PFSK-1 (cell line): ENCODE measurements around the gene TMEM54.

Source experiments
- FOXP2 ChIP-seq: optimal IDR thresholded peaks from 2 replicates; pipeline ENCODE3; 2011; ENCODE audit warnings: borderline replicate concordance, control low read depth, inconsistent platforms; ENCODE audit not compliant: insufficient read depth; ENCODE audit errors: extremely low read length, extremely low read depth
- POLR2AphosphoS5 ChIP-seq: IDR thresholded peaks from 2 replicates; pipeline ENCODE4 v1.6.1; 2012; ENCODE audit warnings: low read depth, mild to moderate bottlenecking, control low read depth, low read length, moderate library complexity
- SIN3A ChIP-seq: IDR thresholded peaks from 2 replicates; pipeline ENCODE4 v1.6.1; 2012; ENCODE audit warnings: mild to moderate bottlenecking, low read length, moderate library complexity, borderline replicate concordance; ENCODE audit not compliant: insufficient read depth
- TAF1 ChIP-seq: IDR thresholded peaks from 2 replicates; pipeline ENCODE4 v1.6.1; 2012; ENCODE audit warnings: low read length, control low read depth, borderline replicate concordance; ENCODE audit not compliant: insufficient read depth
- TF ChIP-seq, protein P1 (sequence below), 2 experiments: IDR thresholded peaks; 2 replicates each; pipeline versions ENCODE4 v1.6.1 to v1.8.0; 2011 to 2012; ENCODE audit warnings: low read depth in 2 of 2, low read length in 2 of 2, control low read depth in 1 of 2, inconsistent platforms in 1 of 2, mild to moderate bottlenecking in 1 of 2, moderate library complexity in 1 of 2; ENCODE audit not compliant: insufficient read depth in 1 of 2

The TMEM54 gene

DNA sequence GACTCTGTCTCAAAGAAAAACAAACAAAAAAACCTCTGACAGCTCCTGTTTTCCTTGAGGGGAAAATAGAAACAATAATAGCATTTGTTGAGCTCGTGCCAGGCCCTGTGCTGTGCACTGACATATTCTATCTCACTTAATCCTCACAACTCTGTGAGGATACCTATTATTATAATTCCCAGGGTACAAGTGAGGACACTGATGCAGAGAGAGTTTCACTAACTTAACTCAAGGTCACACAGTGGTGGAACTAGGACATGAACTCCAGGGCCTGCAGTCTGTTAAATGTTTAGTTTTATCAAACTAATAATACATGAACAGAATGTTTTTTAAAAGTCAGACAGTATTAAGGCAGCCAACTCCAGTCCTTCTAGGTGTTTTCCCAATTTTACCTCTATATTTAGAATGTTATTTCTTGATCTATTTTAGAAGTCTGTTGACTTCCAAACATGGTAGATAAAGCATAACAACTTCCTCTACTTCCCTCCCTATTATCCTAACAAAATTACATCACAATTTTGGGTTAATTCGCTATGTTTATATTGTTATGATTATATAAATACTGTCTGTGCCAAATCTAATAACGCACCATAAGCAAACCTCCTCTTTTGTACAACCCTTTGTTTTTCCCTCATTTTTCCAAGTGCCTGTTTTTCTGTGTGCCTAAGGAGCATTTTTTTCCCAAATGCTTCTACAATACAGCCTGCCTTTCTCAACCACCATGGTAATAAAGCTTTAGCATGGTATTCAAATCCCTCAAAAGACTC is 35.4 kb downstream of the TMEM54 start:
- TF ChIP-seq FOXP2: no peak
- TF ChIP-seq SIN3A: no peak
- no peak for TF ChIP-seq TAF1
- TF ChIP-seq, protein P1, sequence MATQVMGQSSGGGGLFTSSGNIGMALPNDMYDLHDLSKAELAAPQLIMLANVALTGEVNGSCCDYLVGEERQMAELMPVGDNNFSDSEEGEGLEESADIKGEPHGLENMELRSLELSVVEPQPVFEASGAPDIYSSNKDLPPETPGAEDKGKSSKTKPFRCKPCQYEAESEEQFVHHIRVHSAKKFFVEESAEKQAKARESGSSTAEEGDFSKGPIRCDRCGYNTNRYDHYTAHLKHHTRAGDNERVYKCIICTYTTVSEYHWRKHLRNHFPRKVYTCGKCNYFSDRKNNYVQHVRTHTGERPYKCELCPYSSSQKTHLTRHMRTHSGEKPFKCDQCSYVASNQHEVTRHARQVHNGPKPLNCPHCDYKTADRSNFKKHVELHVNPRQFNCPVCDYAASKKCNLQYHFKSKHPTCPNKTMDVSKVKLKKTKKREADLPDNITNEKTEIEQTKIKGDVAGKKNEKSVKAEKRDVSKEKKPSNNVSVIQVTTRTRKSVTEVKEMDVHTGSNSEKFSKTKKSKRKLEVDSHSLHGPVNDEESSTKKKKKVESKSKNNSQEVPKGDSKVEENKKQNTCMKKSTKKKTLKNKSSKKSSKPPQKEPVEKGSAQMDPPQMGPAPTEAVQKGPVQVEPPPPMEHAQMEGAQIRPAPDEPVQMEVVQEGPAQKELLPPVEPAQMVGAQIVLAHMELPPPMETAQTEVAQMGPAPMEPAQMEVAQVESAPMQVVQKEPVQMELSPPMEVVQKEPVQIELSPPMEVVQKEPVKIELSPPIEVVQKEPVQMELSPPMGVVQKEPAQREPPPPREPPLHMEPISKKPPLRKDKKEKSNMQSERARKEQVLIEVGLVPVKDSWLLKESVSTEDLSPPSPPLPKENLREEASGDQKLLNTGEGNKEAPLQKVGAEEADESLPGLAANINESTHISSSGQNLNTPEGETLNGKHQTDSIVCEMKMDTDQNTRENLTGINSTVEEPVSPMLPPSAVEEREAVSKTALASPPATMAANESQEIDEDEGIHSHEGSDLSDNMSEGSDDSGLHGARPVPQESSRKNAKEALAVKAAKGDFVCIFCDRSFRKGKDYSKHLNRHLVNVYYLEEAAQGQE (IDR thresholded peaks at IDR 0.05; ENCODE audit: insufficient read depth in 1 of 2, low read depth in 2 of 2, low read length in 2 of 2): no peak
- TF ChIP-seq POLR2AphosphoS5: no peak

GRCh38 chr1:32864375-32865019 is 36.7 kb downstream of the TMEM54 start:
- TF ChIP-seq, protein P1 (IDR thresholded peaks at IDR 0.05; ENCODE audit: insufficient read depth in 1 of 2, low read depth in 2 of 2, low read length in 2 of 2): no peak
- TF ChIP-seq FOXP2: no peak

GRCh38 chr1:32863881-32864245 is 37.3 kb downstream of the TMEM54 start:
- TF ChIP-seq POLR2AphosphoS5 (no peak), FOXP2 (no peak)

DNA sequence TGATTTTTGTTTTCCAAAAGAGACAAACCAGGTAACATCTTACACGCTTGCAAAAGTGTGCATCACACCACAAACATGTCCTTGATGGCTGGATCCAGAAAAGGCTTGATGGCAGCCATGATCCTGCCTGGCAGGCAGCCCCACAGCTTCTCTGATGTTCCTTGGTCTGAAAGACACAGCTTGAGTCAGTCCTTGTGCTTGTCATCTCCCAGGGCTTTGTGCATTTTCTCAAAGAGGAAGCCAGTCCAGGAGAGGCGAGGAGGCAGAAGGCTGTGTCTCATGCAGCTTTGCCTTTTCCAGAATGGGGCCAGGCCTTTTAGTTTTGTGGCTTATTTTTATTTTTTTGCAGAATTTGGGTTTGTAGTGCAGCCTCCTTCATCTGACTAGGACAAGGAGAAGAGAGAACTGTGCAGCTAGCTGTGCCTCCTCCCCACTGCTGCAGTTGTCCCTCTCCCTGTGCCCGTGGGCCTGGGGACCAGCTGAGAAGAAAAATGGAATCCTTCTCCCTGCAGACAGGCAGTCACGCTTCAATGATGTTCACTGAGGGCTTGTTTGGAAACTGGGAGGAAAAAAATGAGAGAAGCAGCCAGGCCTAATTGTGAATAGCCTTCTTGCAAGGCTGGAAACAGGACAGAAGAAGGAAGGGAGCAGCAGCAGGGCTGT is 37.8 kb downstream of the TMEM54 start:
- no peak for TF ChIP-seq POLR2AphosphoS5
- no peak for TF ChIP-seq TAF1
- TF ChIP-seq FOXP2: no peak
- TF ChIP-seq, protein P1 (IDR thresholded peaks at IDR 0.05; ENCODE audit: insufficient read depth in 1 of 2, low read depth in 2 of 2, low read length in 2 of 2): no peak
- no peak for TF ChIP-seq SIN3A

- TF ChIP-seq POLR2AphosphoS5 (no peak), TAF1 (no peak), SIN3A (no peak), FOXP2 (no peak)
- TF ChIP-seq, protein P1 (IDR thresholded peaks at IDR 0.05; ENCODE audit: insufficient read depth in 1 of 2, low read depth in 2 of 2, low read length in 2 of 2): no peak
Measured at GRCh38 chr1:32861904-32862695, 39.1 kb downstream of the TMEM54 start.
